ENCODE results near the gene FIGLA. TPM values are rescaled to one million over a fixed set of nuclear protein-coding genes. Genes with fewer than 3 reads are reported as not detected.

Gene FIGLA
- total and polyA plus RNA-seq, 5 experiments from 2014 or later, result not detected

DNA sequence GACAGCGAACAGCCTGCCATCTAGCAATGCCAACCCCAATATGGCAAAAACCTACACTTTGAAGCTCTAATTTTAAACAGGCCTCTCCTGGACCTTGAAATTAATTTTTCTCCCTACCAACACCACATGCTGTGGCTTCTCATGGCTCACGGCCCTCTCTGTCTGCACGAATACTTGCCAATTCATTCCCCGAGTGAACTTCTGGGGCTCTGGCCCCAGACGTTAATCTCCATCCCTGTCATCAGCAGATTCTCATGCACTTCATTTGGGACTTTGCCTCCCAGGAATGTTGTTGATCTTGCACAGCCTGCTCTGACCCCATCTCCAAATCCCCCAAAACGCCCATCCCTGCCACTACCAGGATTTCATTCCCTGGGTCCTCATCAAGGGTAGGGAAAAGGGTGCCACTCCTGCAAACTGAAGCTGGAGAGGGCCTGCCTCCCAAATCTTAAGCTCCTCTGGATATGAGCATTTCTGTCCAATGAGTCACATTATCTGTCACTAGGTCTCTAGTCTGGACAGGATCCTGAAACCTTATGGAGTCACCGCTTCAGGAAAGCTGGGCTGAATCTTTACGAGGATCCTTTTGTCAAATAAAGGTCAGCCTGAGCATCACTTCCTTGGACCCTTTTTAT lies 10.4 kb downstream of the FIGLA start:
- Mint-ChIP-seq H3K27me3 (peaks cover 2 to 12% (median 9%) of the 10 kb centered on the region in 5 donors), H3K9me3 (no peaks in the 10 kb centered on the region), H3K4me3 (no peak overlapping the region), H3K4me1 (peaks cover 0 to under 1% (median 0%) of the 10 kb centered on the region in 4 donors), H3K27ac (peak overlapping the region in 1 of 10 donors; percentile 27), H3K36me3 (no peaks in the 10 kb centered on the region)
- ATAC-seq, result no peak
- POLR2A ChIA-PET, result no interaction called here
- DNase-seq, result no peak

DNA sequence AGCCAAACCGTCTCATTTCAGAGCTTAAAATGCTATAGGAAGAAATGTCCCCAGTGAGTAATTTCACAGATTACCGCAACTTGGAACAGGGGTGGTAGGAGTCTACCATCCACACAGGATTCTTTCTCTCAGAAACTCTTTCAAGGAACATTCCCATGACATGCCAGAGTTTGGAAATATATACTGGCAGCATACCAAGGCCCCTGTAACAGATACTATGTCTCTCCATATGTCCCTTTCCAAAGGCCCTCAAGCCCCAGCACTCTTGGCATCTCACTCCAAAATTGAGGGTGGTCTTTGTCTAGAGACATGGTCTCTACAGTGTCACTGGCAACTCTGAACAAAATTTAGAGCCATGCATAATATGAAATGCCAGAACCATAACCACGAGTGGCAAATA lies 11.0 kb downstream of the FIGLA start:
- POLR2A ChIA-PET, result no interaction called here
- Mint-ChIP-seq H3K4me3 (no peak overlapping the region), H3K9me3 (no peaks in the 10 kb centered on the region), H3K4me1 (no peaks in the 10 kb centered on the region), H3K27ac (no peak overlapping the region), H3K36me3 (no peaks in the 10 kb centered on the region), H3K27me3 (peaks cover 2 to 16% (median 11%) of the 10 kb centered on the region in 5 donors)
- ATAC-seq (no peak), DNase-seq (no peak)

DNA sequence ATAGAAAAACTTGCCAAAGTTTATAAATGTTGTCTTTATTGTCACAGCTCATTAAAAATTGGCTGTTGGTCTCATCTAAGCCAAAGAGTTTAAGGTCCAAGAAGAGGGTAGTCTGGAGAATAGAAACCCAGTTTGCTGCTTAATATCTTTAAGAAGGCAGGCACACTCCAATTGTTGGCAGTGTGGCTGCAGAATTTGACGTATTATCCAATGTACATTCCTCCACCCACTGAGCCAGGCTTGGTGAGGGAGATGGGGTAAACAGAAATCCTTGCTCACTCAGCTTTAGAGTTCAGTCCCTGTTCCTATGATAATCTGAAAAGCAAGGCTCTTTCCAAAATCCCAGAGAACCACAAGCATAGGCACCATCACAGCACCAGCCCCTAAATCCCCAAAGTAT lies 11.8 kb downstream of the FIGLA start:
- Mint-ChIP-seq H3K4me3 (no peak overlapping the region), H3K27me3 (peaks cover 8 to 24% (median 17%) of the 10 kb centered on the region in 5 donors), H3K4me1 (no peaks in the 10 kb centered on the region), H3K36me3 (peaks cover 0 to under 1% (median 0%) of the 10 kb centered on the region in 3 donors), H3K9me3 (peaks cover 0 to 1% (median 0%) of the 10 kb centered on the region in 9 donors), H3K27ac (no peak overlapping the region)
- POLR2A ChIA-PET, result interaction anchor here (1.0 kb wide), 1 partner anchor 9 kb away, joined by 3 read pairs; no protein-coding TSS in a partner anchor
- no peak for ATAC-seq
- no peak for DNase-seq

DNA sequence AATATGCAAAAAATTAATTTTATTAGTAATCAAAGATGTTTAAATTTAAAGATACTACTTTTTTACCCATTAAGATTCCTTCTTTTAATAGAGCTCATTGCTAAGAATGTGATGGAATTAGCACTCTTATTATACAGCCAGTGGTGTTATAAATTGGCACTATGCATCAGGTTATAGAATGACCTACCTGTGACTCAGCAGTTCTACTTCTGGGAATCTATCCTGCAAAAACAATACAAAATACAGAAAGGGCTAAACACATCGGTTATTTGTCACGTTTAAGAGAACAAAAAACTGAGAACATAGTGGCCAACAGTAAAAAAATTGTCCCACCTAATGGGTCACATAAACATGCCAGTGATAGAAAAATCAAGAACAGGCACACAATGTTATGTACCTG lies 13.0 kb downstream of the FIGLA start:
- DNase-seq, result no peak
- H3K4me3 Mint-ChIP-seq, result no peak overlapping the region
- POLR2A ChIA-PET, result no interaction called here
- H3K36me3 Mint-ChIP-seq, result peaks cover 0 to 2% (median 0%) of the 10 kb centered on the region in 3 donors
- no peak overlapping the region for H3K27ac Mint-ChIP-seq
- no peaks in the 10 kb centered on the region for H3K4me1 Mint-ChIP-seq
- peaks cover 0 to 3% (median 0%) of the 10 kb centered on the region in 9 donors for H3K9me3 Mint-ChIP-seq
- H3K27me3 Mint-ChIP-seq, result peaks cover 16 to 32% (median 20%) of the 10 kb centered on the region in 5 donors
- no peak for ATAC-seq

DNA sequence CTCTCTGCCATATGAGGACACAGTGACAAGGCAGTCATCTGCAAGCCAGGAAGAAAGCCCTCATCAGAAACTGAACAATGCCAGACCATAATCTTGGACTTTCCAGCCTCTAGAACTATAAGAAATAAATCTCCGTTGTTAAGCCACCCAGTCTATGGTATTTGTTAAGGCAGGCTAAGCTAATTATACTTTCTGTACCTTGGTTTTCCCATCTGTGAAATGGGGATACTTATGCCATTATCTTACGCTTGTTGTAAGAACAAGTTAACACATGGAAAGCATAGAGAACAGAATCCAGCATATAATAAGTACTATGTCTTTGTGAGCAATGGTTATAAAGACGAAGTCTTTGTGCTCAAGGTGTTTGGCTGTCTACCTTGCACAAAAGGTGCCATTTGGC lies 14.2 kb downstream of the FIGLA start:
- Mint-ChIP-seq H3K4me1 (no peaks in the 10 kb centered on the region), H3K27ac (no peak overlapping the region), H3K27me3 (peaks cover 17 to 35% (median 20%) of the 10 kb centered on the region in 5 donors), H3K36me3 (peaks cover 0 to 2% (median 0%) of the 10 kb centered on the region in 3 donors), H3K4me3 (no peak overlapping the region), H3K9me3 (peaks cover 0 to 3% (median 0%) of the 10 kb centered on the region in 9 donors)
- DNase-seq (no peak), ATAC-seq (no peak)
- POLR2A ChIA-PET, result no interaction called here

DNA sequence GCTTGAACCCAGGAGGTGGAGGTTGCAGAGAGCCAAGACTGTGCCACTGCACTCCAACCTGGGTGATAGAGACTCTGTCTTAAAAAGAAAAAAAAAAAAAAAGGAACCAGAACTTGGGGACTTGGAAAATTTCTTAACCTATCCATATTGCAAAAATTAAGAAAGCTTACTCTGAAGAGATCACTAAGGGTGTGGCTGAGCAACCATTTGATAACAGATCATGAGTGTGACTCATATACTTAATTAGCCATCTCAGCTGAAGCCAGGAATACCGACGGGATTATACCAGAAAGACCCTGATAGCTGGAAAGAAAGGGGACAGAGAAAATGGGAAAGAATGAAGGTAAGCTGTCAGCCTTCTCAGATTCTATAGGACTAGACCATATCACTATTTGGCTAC lies 15.3 kb downstream of the FIGLA start:
- ATAC-seq, result no peak
- H3K4me1 Mint-ChIP-seq, result no peaks in the 10 kb centered on the region
- H3K27me3 Mint-ChIP-seq, result peaks cover 17 to 37% (median 20%) of the 10 kb centered on the region in 5 donors
- H3K27ac Mint-ChIP-seq, result no peak overlapping the region
- peaks cover 0 to 2% (median 0%) of the 10 kb centered on the region in 3 donors for H3K36me3 Mint-ChIP-seq
- DNase-seq, result no peak
- POLR2A ChIA-PET, result interaction anchor here (0.5 to 0.6 kb wide), 2 partner anchors 16 to 49 kb away, joined by 3 to 4 read pairs; no protein-coding TSS in a partner anchor
- H3K4me3 Mint-ChIP-seq, result no peak overlapping the region
- H3K9me3 Mint-ChIP-seq, result peaks cover 0 to 3% (median 0%) of the 10 kb centered on the region in 9 donors

DNA sequence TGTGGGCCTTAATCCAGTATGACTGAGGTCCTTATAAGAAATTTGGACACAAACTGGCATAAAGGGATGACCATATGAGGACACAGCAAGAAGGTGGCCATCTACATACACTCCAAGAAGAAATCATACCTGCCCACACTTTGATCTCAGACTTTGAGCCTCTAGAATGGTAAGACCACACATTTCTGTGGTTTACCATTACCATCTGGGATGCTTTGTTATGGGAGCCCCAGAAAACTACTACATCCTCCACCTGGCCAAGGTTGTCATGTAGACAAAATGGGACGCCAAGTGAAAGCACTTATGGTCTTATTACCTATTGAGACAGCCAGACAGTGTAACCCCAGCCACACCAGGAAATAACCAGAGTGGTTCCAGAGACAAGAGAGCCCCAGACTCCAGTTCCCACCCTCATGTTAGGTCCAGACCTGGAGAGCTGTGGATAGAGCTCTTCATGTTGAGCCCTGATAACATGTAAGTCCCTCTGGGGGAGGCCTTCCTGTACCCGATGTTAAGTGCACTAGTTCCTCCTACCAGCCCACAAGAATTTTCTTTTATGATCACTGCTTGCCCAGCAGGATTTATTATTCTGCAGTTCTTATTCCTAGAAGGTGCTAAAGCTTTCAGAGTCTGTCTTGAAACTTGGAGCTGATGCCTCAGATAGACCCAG lies 17.8 kb downstream of the FIGLA start:
- Mint-ChIP-seq H3K4me3 (no peak overlapping the region), H3K27me3 (peaks cover 18 to 47% (median 21%) of the 10 kb centered on the region in 5 donors), H3K36me3 (peaks cover 0 to 2% (median 0%) of the 10 kb centered on the region in 3 donors), H3K4me1 (peaks cover 2 to 12% (median 5%) of the 10 kb centered on the region in 4 donors), H3K9me3 (peaks cover 0 to 3% (median 0%) of the 10 kb centered on the region in 9 donors), H3K27ac (peak overlapping the region in 1 of 10 donors; percentile 59)
- DNase-seq, result no peak
- POLR2A ChIA-PET, result interaction anchor here (0.5 to 0.6 kb wide), 2 partner anchors 9 to 10 kb away, joined by 3 read pairs; no protein-coding TSS in a partner anchor
- ATAC-seq, result no peak

DNA sequence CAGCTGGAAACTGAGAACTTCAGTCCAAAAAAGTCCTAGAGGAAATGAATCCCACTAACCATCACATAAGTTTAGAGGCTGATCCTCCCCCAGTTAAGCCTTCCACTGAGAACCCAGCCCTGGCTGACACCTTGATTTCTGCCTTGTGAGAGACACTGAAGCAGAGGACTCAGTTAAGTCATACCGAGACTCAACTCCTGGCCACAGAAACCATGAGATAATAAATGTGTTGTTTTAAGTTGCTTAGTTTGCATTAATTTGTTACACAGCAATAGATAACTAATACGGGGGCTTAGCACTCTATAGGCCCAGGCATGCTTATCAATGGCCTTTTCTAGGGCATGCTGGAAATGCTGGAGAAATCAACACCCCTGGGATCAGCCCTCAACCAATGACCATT lies 19.0 kb downstream of the FIGLA start:
- DNase-seq, result no peak
- no peak for ATAC-seq
- peak overlapping the region in 1 of 10 donors; percentile 22 for H3K27ac Mint-ChIP-seq
- peaks cover 17 to 47% (median 21%) of the 10 kb centered on the region in 5 donors for H3K27me3 Mint-ChIP-seq
- no peak overlapping the region for H3K4me3 Mint-ChIP-seq
- POLR2A ChIA-PET, result no interaction called here
- peaks cover 0 to 3% (median 0%) of the 10 kb centered on the region in 9 donors for H3K9me3 Mint-ChIP-seq
- H3K36me3 Mint-ChIP-seq, result peaks cover 0 to 2% (median 0%) of the 10 kb centered on the region in 3 donors
- H3K4me1 Mint-ChIP-seq, result peaks cover 4 to 20% (median 11%) of the 10 kb centered on the region in 4 donors

DNA sequence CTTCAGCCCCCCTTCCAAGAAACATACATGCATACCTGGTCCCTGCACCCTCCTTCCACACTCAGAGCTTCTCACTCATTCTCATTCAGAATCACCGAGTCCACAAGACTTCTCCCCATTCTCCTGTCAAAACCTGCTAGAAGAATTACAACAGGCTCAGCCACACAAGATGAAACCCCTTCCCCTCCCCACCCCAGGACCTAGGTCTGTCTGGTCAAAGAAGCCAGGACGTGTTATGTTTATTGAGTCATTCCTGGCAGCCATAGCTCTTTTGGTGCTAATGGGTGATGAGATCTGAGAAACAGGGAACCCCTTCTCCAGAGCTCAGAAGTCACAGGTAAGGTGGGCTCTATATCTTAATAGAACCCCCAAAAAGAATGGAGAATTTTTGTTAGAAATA lies 21.0 kb downstream of the FIGLA start:
- peaks cover 5 to 24% (median 18%) of the 10 kb centered on the region in 4 donors for H3K4me1 Mint-ChIP-seq
- ATAC-seq, result no peak
- peak overlapping the region in 3 of 10 donors; percentile 41 to 81 (median 76) for H3K27ac Mint-ChIP-seq
- no peak for DNase-seq
- peak overlapping the region in 8 of 10 donors; percentile 24 to 88 (median 78) for H3K4me3 Mint-ChIP-seq
- peaks cover 0 to 3% (median 0%) of the 10 kb centered on the region in 9 donors for H3K9me3 Mint-ChIP-seq
- H3K36me3 Mint-ChIP-seq, result peaks cover 0 to 2% (median 0%) of the 10 kb centered on the region in 3 donors
- H3K27me3 Mint-ChIP-seq, result peaks cover 8 to 51% (median 17%) of the 10 kb centered on the region in 5 donors
- POLR2A ChIA-PET, result interaction anchor here (0.7 to 2.2 kb wide), 2 partner anchors 15 to 130 kb away, joined by 5 read pairs; no protein-coding TSS in a partner anchor

DNA sequence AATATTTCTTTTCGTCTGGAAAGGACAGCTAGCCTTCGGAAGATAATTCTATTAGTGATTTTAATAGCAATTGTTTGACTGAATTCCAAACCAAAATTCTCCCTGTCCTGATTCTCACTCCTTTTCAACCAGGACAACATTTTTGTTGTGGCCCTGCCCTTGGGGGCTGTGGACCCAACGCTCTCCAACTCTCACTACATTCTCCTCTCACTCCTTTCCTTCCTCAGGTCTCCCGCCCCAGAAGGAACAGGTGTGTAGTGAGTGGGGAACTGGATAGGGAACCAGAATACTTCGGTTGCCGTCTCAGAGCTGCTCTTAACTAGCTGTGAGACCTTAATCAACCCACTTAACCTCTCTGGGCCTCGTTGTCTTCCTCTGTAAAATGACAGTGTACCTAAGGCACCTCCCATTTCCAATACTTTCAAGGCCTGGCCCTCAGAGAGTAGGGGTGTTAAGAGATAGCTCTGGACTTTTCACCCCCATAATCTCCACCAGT lies 21.8 kb downstream of the FIGLA start:
- Mint-ChIP-seq H3K36me3 (peaks cover 0 to under 1% (median 0%) of the 10 kb centered on the region in 3 donors), H3K9me3 (peaks cover 0 to 1% (median 0%) of the 10 kb centered on the region in 9 donors), H3K27me3 (peaks cover 2 to 44% (median 10%) of the 10 kb centered on the region in 5 donors), H3K27ac (peak overlapping the region in 8 of 10 donors; percentile 16 to 85 (median 68)), H3K4me1 (peaks cover 5 to 24% (median 19%) of the 10 kb centered on the region in 4 donors), H3K4me3 (peak overlapping the region; percentile 71 to 89 (median 81))
- POLR2A ChIA-PET, result interaction anchor here (0.8 to 2.2 kb wide), 3 partner anchors 16 to 113 kb away, joined by 3 to 5 read pairs (median 5); no protein-coding TSS in a partner anchor
- ATAC-seq (no peak), DNase-seq (no peak)

DNA sequence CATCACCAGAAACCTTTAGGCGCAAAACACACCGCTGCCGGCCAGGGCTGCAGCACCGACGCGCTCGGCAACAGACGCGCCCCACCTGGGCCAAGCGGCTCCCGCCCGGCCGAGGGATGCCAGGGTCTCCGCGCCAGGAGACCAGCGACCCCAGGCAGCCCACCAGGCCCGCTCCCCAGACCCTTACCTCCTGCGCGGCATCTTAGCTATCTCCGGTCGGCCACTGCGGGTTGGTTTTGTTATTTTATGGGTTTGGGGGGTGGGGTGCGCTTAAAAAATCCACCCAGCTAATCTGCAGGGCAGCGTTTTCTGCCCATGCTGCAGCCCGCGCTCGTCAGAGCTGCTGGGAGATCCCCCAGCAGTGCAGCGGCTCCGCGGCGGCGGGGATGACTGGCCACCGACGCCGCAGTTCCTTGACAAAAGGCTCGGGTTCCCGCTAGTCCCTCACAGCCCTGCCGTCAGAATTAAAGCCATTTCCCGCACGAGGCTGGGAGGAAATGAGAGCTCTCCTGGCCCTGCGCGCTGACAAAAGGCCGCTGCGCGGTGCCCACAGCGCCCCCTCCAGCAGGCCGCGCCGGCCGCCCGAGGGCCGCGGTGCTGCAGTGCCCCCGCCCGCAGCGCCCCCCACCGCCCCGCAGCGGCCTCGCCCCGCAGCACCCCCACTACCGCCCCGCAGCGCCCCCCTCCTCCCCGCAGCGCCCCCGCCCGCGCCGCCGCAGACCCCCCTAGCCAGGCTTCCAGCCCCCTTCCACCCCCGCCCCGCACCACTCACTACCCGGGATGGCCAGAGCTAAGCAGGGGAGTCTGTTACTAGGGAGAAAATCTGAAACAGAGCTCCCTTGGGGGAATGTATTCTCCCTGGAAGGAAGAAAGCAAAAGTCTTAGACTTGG lies 22.5 kb downstream of the FIGLA start, which contains the start of gene ADD2:
TSS of gene ADD2 (minus strand) at position 502 of the 891 bp plus-strand sequence. CDS start 61,792 bp downstream, outside the sequence.
- DNase-seq (peak; percentile 32 to 67 (median 45)), ATAC-seq (peak; percentile 79 to 82)
- POLR2A ChIA-PET, result interaction anchor here (0.8 to 2.2 kb wide), 3 partner anchors 17 to 112 kb away, joined by 3 to 5 read pairs (median 5); no protein-coding TSS in a partner anchor
- Mint-ChIP-seq H3K9me3 (no peaks in the 10 kb centered on the region), H3K4me3 (peak within 1 kb of the TSS; percentile 85 to 93 (median 90)), H3K4me1 (peaks cover 5 to 24% (median 19%) of the 10 kb centered on the region in 4 donors), H3K27me3 (peaks cover 0 to 39% (median 4%) of the 10 kb centered on the region in 5 donors), H3K27ac (peak within 1 kb of the TSS in 9 of 10 donors; percentile 25 to 92 (median 80)), H3K36me3 (no peaks in the 10 kb centered on the region)
